GM06990 (cell line): ENCODE results near the gene CARD11.

Experiments used
- DNase-seq: peaks from one replicate; pipeline ENCODE4 v3.0.0-alpha.2; 2011; ENCODE audit not compliant: insufficient read length; ENCODE audit errors: extremely low read depth
- H3K27me3 ChIP-seq: replicated peaks from 2 replicates; pipeline ENCODE4 v1.6.0; 2011; ENCODE audit warnings: low read length; ENCODE audit not compliant: control insufficient read depth, insufficient read depth
- H3K36me3 ChIP-seq: 2 replicates; pipeline ENCODE4 v1.5.1; 2011; ENCODE audit warnings: low read length; ENCODE audit not compliant: control insufficient read depth, insufficient read depth
- H3K4me3 ChIP-seq: replicated peaks from 2 replicates; pipeline ENCODE4 v1.5.1; 2011; ENCODE audit warnings: low read depth, mild to moderate bottlenecking, control low read depth, low read length
- TF ChIP-seq, protein P1 (sequence below): IDR thresholded peaks from 2 replicates; pipeline ENCODE4 v1.5.1; 2011; ENCODE audit warnings: low read length, control low read depth, mild to moderate bottlenecking, inconsistent platforms; ENCODE audit not compliant: insufficient read depth, poor library complexity, severe bottlenecking

The CARD11 gene

DNA sequence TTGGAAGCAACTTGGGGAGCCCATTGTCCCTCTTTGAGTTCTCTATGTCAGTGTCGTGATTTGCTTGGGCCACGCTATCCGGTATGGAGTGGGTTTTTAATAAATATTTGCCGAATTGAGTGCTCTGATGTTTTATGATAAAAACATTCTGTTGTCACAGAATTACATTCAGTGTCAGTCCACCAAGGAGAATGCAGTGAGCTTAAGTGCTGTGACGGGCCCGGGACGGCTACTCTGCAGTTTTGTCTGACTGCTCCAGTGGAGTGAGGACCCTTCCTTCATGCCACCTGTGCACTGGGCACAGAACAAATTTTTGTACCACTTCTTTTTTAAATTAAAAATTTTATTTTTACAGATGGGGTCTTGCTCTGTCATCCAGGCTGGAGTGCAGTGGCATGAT is 76.0 kb downstream of the CARD11 start:
- Histone ChIP-seq H3K4me3 (no peak overlapping the region), H3K36me3 (peaks cover 2% of the 10 kb centered on the region), H3K27me3 (no peaks in the 10 kb centered on the region)
- TF ChIP-seq, protein P1, sequence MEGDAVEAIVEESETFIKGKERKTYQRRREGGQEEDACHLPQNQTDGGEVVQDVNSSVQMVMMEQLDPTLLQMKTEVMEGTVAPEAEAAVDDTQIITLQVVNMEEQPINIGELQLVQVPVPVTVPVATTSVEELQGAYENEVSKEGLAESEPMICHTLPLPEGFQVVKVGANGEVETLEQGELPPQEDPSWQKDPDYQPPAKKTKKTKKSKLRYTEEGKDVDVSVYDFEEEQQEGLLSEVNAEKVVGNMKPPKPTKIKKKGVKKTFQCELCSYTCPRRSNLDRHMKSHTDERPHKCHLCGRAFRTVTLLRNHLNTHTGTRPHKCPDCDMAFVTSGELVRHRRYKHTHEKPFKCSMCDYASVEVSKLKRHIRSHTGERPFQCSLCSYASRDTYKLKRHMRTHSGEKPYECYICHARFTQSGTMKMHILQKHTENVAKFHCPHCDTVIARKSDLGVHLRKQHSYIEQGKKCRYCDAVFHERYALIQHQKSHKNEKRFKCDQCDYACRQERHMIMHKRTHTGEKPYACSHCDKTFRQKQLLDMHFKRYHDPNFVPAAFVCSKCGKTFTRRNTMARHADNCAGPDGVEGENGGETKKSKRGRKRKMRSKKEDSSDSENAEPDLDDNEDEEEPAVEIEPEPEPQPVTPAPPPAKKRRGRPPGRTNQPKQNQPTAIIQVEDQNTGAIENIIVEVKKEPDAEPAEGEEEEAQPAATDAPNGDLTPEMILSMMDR, result no peak
- DNase-seq, result no peak

DNA sequence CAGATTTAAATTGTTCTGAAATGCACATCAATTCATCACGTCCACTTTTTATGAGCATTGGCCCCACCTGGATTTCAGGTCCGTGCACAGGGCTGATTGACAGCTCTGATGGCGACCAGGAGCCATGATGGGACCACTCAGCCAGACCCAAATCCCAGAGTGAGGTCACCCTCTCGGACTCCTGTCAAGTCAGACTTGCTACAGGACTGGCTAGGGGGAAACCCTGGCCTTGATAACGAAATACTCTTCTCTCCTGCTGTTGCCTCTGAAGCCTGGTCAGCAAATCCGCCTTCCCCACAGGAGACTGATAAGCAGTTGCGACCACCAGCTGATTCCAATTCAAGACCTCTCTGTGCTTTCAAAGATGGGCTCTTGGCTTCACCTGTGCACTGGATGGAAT is 76.4 kb downstream of the CARD11 start:
- TF ChIP-seq, protein P1, result no peak
- Histone ChIP-seq H3K36me3 (peaks cover 2% of the 10 kb centered on the region), H3K27me3 (no peaks in the 10 kb centered on the region), H3K4me3 (no peak overlapping the region)
- no peak for DNase-seq

DNA sequence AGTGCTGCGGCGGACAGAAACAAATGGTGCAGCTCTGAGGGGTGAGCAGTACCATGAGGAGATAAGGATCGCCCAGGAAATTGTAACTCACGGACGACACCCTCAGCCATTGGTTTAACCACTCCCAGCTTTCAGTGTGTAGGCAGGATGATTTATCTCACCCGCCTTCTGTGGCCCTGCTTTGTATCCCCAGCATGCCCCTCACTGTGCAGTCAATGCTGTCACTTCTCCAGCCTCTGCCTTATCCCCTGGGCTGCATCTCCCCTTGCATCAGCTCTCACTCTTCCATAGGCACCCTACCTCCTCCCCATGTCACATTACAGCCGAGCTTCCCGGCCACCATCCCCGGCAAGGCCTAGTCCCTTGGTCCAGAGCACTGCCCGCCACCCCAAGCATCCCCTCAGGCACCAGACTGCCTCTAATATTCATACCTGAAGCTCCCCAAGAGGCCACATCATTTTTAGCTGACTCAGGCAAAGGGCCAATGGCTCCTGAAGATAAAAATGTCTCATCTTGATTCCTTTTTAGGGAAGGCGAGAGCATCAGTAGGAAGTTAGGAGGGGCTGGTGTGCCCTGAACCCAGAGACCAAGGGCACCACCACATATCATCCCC is 77.1 kb downstream of the CARD11 start:
- TF ChIP-seq, protein P1, result no peak
- H3K36me3 ChIP-seq, result peaks cover 2% of the 10 kb centered on the region
- no peaks in the 10 kb centered on the region for H3K27me3 ChIP-seq
- no peak overlapping the region for H3K4me3 ChIP-seq
- DNase-seq, result no peak

DNA sequence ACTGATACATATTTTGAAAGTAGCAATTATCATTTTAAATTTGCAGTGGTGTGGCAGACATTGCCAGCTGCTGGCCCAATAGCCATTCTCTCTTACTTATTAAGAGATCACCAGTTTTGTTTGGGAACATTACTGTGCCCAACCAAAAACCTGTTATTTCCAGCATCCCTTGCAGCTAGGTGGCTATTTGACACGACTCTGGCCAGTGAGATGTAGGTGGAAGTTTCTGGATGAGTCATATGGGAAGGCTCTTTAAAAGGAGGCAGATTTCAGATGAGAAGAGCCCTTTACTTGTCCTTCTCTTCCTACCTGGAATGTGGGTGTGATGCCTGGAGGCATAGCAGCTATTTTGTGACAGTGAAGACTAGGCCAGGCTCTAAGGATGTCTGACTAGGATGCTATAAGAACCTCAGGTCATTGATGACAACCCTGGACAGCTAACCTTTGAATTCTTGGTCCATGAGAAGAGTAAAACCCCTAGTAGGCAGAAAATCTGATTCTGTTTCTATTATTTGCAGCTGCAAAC is 77.9 kb downstream of the CARD11 start:
- Histone ChIP-seq H3K36me3 (peaks cover 2% of the 10 kb centered on the region), H3K27me3 (no peaks in the 10 kb centered on the region), H3K4me3 (no peak overlapping the region)
- DNase-seq, result no peak
- TF ChIP-seq, protein P1, result no peak

DNA sequence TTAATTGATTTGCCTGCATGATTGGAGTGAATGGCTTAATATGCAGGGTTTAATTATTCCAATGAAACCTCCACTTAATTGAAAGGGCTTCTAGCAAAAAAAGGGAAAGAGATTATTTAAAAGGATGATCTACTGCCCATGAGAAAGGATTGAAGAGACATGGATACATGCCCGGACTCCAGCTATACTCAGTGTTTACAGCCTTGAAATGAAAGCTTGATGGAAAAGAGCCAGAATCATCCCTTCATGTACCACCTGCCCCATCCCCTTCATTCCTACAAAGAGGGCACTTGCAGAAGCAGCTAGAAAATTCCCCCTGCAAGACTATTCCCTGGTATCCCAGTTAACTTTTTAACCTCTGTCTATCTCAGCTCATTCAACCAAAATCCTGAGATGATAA is 78.4 kb downstream of the CARD11 start:
- DNase-seq, result no peak
- H3K27me3 ChIP-seq, result no peaks in the 10 kb centered on the region
- TF ChIP-seq, protein P1, result no peak
- no peak overlapping the region for H3K4me3 ChIP-seq
- H3K36me3 ChIP-seq, result peaks cover 2% of the 10 kb centered on the region

DNA sequence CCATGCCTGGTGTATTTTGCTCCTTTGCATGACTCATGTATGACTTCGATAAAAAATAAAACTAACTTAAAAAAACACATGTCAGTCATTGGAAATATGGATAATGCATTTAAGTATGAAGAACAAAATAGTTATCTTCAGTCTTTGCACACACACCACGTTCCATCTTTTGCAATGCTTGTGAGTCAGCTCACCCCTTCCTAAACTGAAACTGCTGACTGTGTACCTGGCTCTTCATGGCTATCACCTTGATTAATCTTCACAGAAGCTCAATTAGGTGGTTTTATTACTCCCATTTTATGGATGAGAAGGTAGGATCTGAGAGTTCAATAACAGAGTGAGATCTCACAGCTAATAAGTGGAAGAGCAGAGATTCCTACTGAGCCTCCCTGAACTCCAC is 79.5 kb downstream of the CARD11 start:
- no peak for DNase-seq

More for the DNA sequence above, 79.5 kb downstream of the CARD11 start:
- H3K36me3 ChIP-seq, result peaks cover 2% of the 10 kb centered on the region
- TF ChIP-seq, protein P1, result no peak
- H3K4me3 ChIP-seq, result no peak overlapping the region
- H3K27me3 ChIP-seq, result no peaks in the 10 kb centered on the region
